ENCODE data around the gene TP53AIP1.

- no peak for TF ChIP-seq POLR2AphosphoS5 (IDR thresholded peaks at IDR 0.05; ENCODE audit: low read length)
- no peak for TF ChIP-seq SREBF1 (IDR thresholded peaks at IDR 0.05; ENCODE audit: low read length)
- TF ChIP-seq CTCF (IDR thresholded peaks at IDR 0.05 in 2 of 3, conservative IDR thresholded peaks at IDR 0.05 in 1 of 3; ENCODE audit: control insufficient read depth in 2 of 3, extremely low read depth in 1 of 3, insufficient read depth in 1 of 3, low read depth in 3 of 3, low read length in 3 of 3) = peak in 2 of 3 experiments; percentile 21 to 42; a peak in 3 of 6 replicates
- TF ChIP-seq, protein P1, sequence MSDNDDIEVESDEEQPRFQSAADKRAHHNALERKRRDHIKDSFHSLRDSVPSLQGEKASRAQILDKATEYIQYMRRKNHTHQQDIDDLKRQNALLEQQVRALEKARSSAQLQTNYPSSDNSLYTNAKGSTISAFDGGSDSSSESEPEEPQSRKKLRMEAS (IDR thresholded peaks at IDR 0.05; ENCODE audit: low read depth, low read length) = no peak
- TF ChIP-seq, protein P2, sequence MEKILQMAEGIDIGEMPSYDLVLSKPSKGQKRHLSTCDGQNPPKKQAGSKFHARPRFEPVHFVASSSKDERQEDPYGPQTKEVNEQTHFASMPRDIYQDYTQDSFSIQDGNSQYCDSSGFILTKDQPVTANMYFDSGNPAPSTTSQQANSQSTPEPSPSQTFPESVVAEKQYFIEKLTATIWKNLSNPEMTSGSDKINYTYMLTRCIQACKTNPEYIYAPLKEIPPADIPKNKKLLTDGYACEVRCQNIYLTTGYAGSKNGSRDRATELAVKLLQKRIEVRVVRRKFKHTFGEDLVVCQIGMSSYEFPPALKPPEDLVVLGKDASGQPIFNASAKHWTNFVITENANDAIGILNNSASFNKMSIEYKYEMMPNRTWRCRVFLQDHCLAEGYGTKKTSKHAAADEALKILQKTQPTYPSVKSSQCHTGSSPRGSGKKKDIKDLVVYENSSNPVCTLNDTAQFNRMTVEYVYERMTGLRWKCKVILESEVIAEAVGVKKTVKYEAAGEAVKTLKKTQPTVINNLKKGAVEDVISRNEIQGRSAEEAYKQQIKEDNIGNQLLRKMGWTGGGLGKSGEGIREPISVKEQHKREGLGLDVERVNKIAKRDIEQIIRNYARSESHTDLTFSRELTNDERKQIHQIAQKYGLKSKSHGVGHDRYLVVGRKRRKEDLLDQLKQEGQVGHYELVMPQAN (conservative IDR thresholded peaks at IDR 0.05) = no peak
- no peak for TF ChIP-seq REST (IDR thresholded peaks at IDR 0.05; ENCODE audit: low read depth, low read length)
- no peak for TF ChIP-seq ZZZ3 (IDR thresholded peaks at IDR 0.05; ENCODE audit: control insufficient read depth, insufficient read length, low read depth)
- no peak for TF ChIP-seq CEBPB (IDR thresholded peaks at IDR 0.05; ENCODE audit: borderline replicate concordance in 1 of 2, low read depth in 2 of 2, low read length in 2 of 2)
- no peak for TF ChIP-seq EP300 (IDR thresholded peaks at IDR 0.05; ENCODE audit: borderline replicate concordance in 1 of 2, control insufficient read depth in 1 of 2, low read depth in 2 of 2, low read length in 2 of 2)
- no peak for TF ChIP-seq FOXK2 (IDR thresholded peaks at IDR 0.05)
Observed at GRCh38 chr11:128886406-128887124, 56.1 kb downstream of the TP53AIP1 start.

Data from GM12878 (cell line).